ENCODE data around the gene IRGQ. TPM values are rescaled to one million over a fixed set of nuclear protein-coding genes. Genes with fewer than 3 reads are reported as not detected.

The IRGQ gene
- total and polyA plus RNA-seq, 2 donors (not counting 3 experiments of a cell fraction or from before 2014, with no cell fraction given): 15.8 to 33.2 TPM

- no peak overlapping the region for H3K9ac ChIP-seq (replicated peaks; ENCODE audit: extremely low read depth, insufficient read depth, low read length)
- peaks cover 15 to 25% of the 10 kb centered on the region in 2 experiments for H3K27me3 ChIP-seq (ENCODE audit: control insufficient read depth in 2 of 2, insufficient read depth in 2 of 2, low read length in 2 of 2)
- peak overlapping the region in 1 of 3 experiments; percentile 49 for H3K4me3 ChIP-seq (replicated peaks in 1 of 3; ENCODE audit: insufficient read depth in 1 of 3, low read depth in 1 of 3, low read length in 3 of 3)
- dilution Hi-C loops (cut with MboI; ENCODE audit: extremely low pct_ligation_motif_present, low sequenced_read_pairs) (no loop called here), intact Hi-C loops (cut with micrococcal nuclease) (no loop called here)
- DNase-seq (ENCODE audit: low read depth, low spot score): no peak
- H4K20me1 ChIP-seq (replicated peaks; ENCODE audit: control insufficient read depth, extremely low read depth, insufficient read depth, low read length): no peaks in the 10 kb centered on the region
- peak overlapping the region; percentile 41 for H3K4me2 ChIP-seq (ENCODE audit: insufficient read depth, low read length)
- ChIA-PET CTCF (interaction anchor here (1.6 kb wide), 1 partner anchor 12 kb away, joined by 8 read pairs; no protein-coding TSS in a partner anchor), POLR2A (no interaction called here)
- H3K27ac ChIP-seq (ENCODE audit: insufficient read depth, low read depth, low read length): no peak overlapping the region
- H3K79me2 ChIP-seq (ENCODE audit: control insufficient read depth, insufficient read depth, low read length): no peaks in the 10 kb centered on the region
- H3K36me3 ChIP-seq (ENCODE audit: control insufficient read depth in 2 of 2, extremely low read depth in 1 of 2, insufficient read depth in 2 of 2, low read length in 2 of 2): no peaks in the 10 kb centered on the region
- TF ChIP-seq, protein P1, sequence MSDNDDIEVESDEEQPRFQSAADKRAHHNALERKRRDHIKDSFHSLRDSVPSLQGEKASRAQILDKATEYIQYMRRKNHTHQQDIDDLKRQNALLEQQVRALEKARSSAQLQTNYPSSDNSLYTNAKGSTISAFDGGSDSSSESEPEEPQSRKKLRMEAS (IDR thresholded peaks at IDR 0.05; ENCODE audit: insufficient read depth, insufficient read length): no peak
- TF ChIP-seq POLR2A (IDR thresholded peaks at IDR 0.05; ENCODE audit: low read depth, low read length): no peak
- TF ChIP-seq, protein P2, sequence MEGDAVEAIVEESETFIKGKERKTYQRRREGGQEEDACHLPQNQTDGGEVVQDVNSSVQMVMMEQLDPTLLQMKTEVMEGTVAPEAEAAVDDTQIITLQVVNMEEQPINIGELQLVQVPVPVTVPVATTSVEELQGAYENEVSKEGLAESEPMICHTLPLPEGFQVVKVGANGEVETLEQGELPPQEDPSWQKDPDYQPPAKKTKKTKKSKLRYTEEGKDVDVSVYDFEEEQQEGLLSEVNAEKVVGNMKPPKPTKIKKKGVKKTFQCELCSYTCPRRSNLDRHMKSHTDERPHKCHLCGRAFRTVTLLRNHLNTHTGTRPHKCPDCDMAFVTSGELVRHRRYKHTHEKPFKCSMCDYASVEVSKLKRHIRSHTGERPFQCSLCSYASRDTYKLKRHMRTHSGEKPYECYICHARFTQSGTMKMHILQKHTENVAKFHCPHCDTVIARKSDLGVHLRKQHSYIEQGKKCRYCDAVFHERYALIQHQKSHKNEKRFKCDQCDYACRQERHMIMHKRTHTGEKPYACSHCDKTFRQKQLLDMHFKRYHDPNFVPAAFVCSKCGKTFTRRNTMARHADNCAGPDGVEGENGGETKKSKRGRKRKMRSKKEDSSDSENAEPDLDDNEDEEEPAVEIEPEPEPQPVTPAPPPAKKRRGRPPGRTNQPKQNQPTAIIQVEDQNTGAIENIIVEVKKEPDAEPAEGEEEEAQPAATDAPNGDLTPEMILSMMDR (IDR thresholded peaks at IDR 0.05; ENCODE audit: extremely low read depth in 1 of 2, insufficient read depth in 1 of 2, low read depth in 1 of 2, low read length in 2 of 2): no peak
- no peak for TF ChIP-seq JUN (IDR thresholded peaks at IDR 0.05; ENCODE audit: borderline replicate concordance, insufficient read depth, insufficient read length, low read depth)
- no peak for TF ChIP-seq EZH2 (IDR thresholded peaks at IDR 0.05; ENCODE audit: borderline replicate concordance, low read depth, low read length, severe bottlenecking)
- TF ChIP-seq FOS (IDR thresholded peaks at IDR 0.05; ENCODE audit: borderline replicate concordance, insufficient read depth, low read length): no peak
- no peak for TF ChIP-seq MYC (IDR thresholded peaks at IDR 0.05; ENCODE audit: low read depth, low read length)
- no peak for TF ChIP-seq GATA2 (IDR thresholded peaks at IDR 0.05; ENCODE audit: insufficient read depth, insufficient read length, low read depth, low read length)
- no peak for TF ChIP-seq POLR2AphosphoS5 (IDR thresholded peaks at IDR 0.05; ENCODE audit: insufficient read depth, low read depth, low read length)
- FAIRE-seq: no peak
- peaks cover 7% of the 10 kb centered on the region for H3K4me1 ChIP-seq (ENCODE audit: control insufficient read depth, extremely low read depth, insufficient read depth, low read length)
- no TSS peak for BruUV-seq (replicated peaks)
- peak overlapping the region; percentile 97 for H2AFZ ChIP-seq (ENCODE audit: low read depth, low read length)
- no peaks in the 10 kb centered on the region for H3K9me3 ChIP-seq (replicated peaks; ENCODE audit: control insufficient read depth, insufficient read depth, low read length)
- no peaks in the 10 kb centered on the region for H3K9me1 ChIP-seq (replicated peaks; ENCODE audit: control insufficient read depth, extremely low read depth, insufficient read depth, low read length)
These were observed 44.5 kb upstream of the IRGQ start for GRCh38 chr19:43640424-43640757.
